ENCODE measurements around the gene ZNF333. TPM values are rescaled to one million over a fixed set of nuclear protein-coding genes. Genes with fewer than 3 reads are reported as not detected.

ZNF333 gene
- total RNA-seq, 1 donor from 2014 or later: 20.4 TPM

DNA sequence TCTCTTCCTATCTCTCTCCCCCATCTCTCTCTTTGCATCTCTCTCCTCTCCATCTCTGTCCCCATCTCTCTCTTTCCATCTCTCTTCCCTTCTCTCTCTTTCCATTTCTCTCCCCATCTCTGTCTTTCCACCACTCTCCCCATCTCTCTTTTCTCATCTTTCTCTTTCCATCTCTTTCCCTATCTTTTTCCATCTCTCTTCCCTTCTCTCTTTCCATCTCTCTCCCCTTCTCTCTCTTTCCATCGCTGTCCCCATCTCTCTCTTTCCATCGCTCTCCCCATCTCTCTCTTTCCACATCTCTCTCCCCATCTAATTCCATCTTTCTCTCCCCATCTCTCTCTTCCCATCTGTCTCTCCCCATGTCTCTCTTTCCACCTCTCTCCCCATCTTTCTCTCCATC, 39.7 kb upstream of the ZNF333 start:
- Mint-ChIP-seq H3K27ac (no peak overlapping the region), H3K36me3 (no peaks in the 10 kb centered on the region), H3K9me3 (no peaks in the 10 kb centered on the region), H3K4me3 (no peak overlapping the region), H3K27me3 (ENCODE audit: insufficient read depth, low read depth) (peaks cover 4% of the 10 kb centered on the region), H3K4me1 (no peaks in the 10 kb centered on the region)
- TF ChIP-seq, protein P1, sequence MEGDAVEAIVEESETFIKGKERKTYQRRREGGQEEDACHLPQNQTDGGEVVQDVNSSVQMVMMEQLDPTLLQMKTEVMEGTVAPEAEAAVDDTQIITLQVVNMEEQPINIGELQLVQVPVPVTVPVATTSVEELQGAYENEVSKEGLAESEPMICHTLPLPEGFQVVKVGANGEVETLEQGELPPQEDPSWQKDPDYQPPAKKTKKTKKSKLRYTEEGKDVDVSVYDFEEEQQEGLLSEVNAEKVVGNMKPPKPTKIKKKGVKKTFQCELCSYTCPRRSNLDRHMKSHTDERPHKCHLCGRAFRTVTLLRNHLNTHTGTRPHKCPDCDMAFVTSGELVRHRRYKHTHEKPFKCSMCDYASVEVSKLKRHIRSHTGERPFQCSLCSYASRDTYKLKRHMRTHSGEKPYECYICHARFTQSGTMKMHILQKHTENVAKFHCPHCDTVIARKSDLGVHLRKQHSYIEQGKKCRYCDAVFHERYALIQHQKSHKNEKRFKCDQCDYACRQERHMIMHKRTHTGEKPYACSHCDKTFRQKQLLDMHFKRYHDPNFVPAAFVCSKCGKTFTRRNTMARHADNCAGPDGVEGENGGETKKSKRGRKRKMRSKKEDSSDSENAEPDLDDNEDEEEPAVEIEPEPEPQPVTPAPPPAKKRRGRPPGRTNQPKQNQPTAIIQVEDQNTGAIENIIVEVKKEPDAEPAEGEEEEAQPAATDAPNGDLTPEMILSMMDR (IDR thresholded peaks at IDR 0.05): no peak
- no peak for TF ChIP-seq EZH2phosphoT487 (IDR thresholded peaks at IDR 0.05)
- no peak for TF ChIP-seq EZH2 (IDR thresholded peaks at IDR 0.05)
- H4K20me1 ChIP-seq (ENCODE audit: low read depth): no peaks in the 10 kb centered on the region
- H3K4me1 ChIP-seq: no peaks in the 10 kb centered on the region
- H3F3A ChIP-seq (ENCODE audit: low read depth): no peaks in the 10 kb centered on the region
- no peaks in the 10 kb centered on the region for H3K79me2 ChIP-seq (ENCODE audit: low read depth)
- H3K9ac ChIP-seq: no peak overlapping the region
- H3K4me3 ChIP-seq: no peak overlapping the region
- no peak overlapping the region for H2AFZ ChIP-seq (replicated peaks)
- H3K27me3 ChIP-seq: no peaks in the 10 kb centered on the region
- no peak for DNase-seq (ENCODE audit: low spot score)
- H3K27ac ChIP-seq: no peak overlapping the region
- H3K4me2 ChIP-seq: no peak overlapping the region
- H3K9me3 ChIP-seq (ENCODE audit: low read depth): no peaks in the 10 kb centered on the region
- no peaks in the 10 kb centered on the region for H3K36me3 ChIP-seq

DNA sequence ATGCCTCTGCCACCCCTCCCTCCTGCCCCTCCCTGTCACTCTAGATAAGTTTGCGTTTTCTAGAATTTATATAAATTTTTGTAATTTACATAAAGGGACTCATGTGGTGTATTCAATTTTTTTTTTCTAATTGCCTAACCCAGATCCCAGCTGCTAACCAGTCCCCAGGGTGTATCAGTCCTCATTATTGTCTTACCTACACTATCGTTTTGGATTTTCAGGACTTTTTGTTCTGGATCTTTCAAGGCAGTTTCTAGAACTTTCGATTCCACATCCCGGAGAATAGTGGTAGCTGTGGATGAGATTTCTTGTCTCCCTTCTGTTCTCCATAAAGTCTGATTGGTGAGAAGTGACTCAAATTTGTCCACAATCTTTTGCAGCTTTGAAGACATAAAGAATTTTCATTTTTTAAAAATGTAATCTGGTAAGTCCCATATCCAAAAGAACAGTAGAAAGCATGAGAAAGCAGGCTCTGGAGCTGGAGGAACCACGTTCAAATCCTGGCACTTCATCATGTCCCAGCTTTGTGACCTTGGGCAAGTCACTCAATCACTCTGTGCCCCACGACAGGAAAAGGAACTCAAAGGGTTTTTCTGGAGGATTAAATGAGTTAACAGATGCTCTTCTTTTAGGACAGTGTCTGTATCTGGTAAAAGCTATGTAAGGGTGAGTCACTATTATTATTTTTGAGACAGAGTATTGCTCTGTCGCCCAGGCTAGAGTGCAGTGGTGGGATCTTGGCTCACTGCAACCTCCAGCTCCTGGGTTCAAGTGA, 34.9 kb upstream of the ZNF333 start:
- Histone ChIP-seq H3K4me1 (no peaks in the 10 kb centered on the region), H3K9ac (no peak overlapping the region), H3K27ac (no peak overlapping the region), H3K9me3 (ENCODE audit: low read depth) (no peaks in the 10 kb centered on the region), H3K27me3 (no peaks in the 10 kb centered on the region), H3K79me2 (ENCODE audit: low read depth) (no peaks in the 10 kb centered on the region), H3F3A (ENCODE audit: low read depth) (no peaks in the 10 kb centered on the region), H3K36me3 (no peaks in the 10 kb centered on the region), H2AFZ (replicated peaks) (no peak overlapping the region), H3K4me2 (no peak overlapping the region), H3K4me3 (no peak overlapping the region), H4K20me1 (ENCODE audit: low read depth) (no peaks in the 10 kb centered on the region)
- Mint-ChIP-seq H3K27ac (no peak overlapping the region), H3K36me3 (no peaks in the 10 kb centered on the region), H3K4me3 (no peak overlapping the region), H3K9me3 (no peaks in the 10 kb centered on the region), H3K27me3 (ENCODE audit: insufficient read depth, low read depth) (peaks cover 5% of the 10 kb centered on the region), H3K4me1 (no peaks in the 10 kb centered on the region)
- DNase-seq (ENCODE audit: low spot score): no peak
- TF ChIP-seq, protein P1 (IDR thresholded peaks at IDR 0.05): no peak
- TF ChIP-seq EZH2phosphoT487 (IDR thresholded peaks at IDR 0.05): no peak
- no peak for TF ChIP-seq EZH2 (IDR thresholded peaks at IDR 0.05)

DNA sequence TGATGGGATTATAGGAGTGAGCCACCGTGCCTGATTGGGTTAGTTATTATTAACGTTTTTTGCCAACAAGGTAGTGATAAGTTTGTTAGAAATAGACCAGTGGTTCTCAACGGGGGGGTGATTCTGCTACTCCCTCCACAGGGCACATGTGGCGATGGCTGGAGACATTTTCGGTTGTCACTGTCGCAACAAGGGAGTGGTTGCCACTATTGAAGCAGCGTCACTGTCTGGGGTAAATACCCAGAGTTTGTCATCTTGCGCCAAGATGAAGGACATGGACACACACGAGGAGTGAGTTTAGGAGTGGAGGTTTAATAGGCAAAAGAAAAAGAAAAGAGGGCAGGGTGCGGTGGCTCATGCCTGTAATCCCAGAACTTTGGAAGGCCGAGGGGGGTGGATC, 34.1 kb upstream of the ZNF333 start:
- Mint-ChIP-seq H3K9me3 (no peaks in the 10 kb centered on the region), H3K36me3 (no peaks in the 10 kb centered on the region), H3K27ac (no peak overlapping the region), H3K4me1 (no peaks in the 10 kb centered on the region), H3K27me3 (ENCODE audit: insufficient read depth, low read depth) (peaks cover 6% of the 10 kb centered on the region), H3K4me3 (no peak overlapping the region)
- Histone ChIP-seq H3K79me2 (ENCODE audit: low read depth) (no peaks in the 10 kb centered on the region), H3K9ac (no peak overlapping the region), H3K4me3 (no peak overlapping the region), H3K4me1 (no peaks in the 10 kb centered on the region), H3K27ac (no peak overlapping the region), H3K9me3 (ENCODE audit: low read depth) (no peaks in the 10 kb centered on the region), H3K36me3 (no peaks in the 10 kb centered on the region), H3K27me3 (no peaks in the 10 kb centered on the region), H4K20me1 (ENCODE audit: low read depth) (no peaks in the 10 kb centered on the region), H3F3A (ENCODE audit: low read depth) (no peaks in the 10 kb centered on the region), H2AFZ (replicated peaks) (no peak overlapping the region), H3K4me2 (no peak overlapping the region)
- TF ChIP-seq EZH2 (IDR thresholded peaks at IDR 0.05) (no peak), EZH2phosphoT487 (IDR thresholded peaks at IDR 0.05) (no peak)
- DNase-seq (ENCODE audit: low spot score): no peak

DNA sequence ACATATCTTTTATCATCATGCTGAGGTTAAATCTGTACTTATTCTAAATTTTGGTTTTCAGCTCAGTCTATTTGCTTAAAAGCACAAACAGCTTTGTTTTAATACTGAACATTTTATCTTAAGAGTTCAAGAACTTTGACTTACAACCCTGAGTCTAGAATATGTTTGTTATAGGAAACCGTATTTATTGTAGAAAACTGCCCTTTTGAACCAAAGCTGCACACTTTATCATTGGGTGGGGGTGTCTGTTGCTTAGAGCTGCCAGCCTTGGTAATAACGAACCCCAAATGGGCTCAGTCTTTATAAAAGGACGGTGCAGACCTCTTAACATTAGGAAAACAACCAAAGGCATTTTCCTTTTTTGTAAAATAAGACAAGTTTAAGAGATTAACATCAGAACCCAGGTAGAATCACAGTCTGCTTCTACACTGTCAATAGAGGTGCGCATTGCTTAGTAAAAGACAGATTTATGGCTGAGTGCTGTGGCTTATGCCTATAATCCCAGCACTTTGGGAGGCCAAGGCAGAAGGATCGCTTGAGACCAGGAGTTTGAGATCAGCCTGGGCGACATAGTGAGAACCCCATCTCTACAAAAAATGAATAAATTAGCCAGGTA, 29.9 kb upstream of the ZNF333 start:
- no peaks in the 10 kb centered on the region for H3K79me2 ChIP-seq (ENCODE audit: low read depth)
- no peak overlapping the region for H3K27ac ChIP-seq
- H3K4me1 ChIP-seq: no peaks in the 10 kb centered on the region
- no peaks in the 10 kb centered on the region for H3K4me1 Mint-ChIP-seq
- no peak overlapping the region for H3K9ac ChIP-seq
- H3K36me3 Mint-ChIP-seq: no peaks in the 10 kb centered on the region
- H3K27me3 Mint-ChIP-seq (ENCODE audit: insufficient read depth, low read depth): peaks cover 12% of the 10 kb centered on the region
- TF ChIP-seq, protein P1 (IDR thresholded peaks at IDR 0.05): no peak
- TF ChIP-seq EZH2phosphoT487 (IDR thresholded peaks at IDR 0.05): no peak
- no peak for TF ChIP-seq EZH2 (IDR thresholded peaks at IDR 0.05)
- no peaks in the 10 kb centered on the region for H3K9me3 Mint-ChIP-seq
- no peak overlapping the region for H3K4me3 ChIP-seq
- no peaks in the 10 kb centered on the region for H3F3A ChIP-seq (ENCODE audit: low read depth)
- no peaks in the 10 kb centered on the region for H3K9me3 ChIP-seq (ENCODE audit: low read depth)
- no peak overlapping the region for H3K4me2 ChIP-seq
- H3K4me3 Mint-ChIP-seq: no peak overlapping the region
- H3K27ac Mint-ChIP-seq: no peak overlapping the region
- no peak for DNase-seq (ENCODE audit: low spot score)
- H3K36me3 ChIP-seq: no peaks in the 10 kb centered on the region
- no peak overlapping the region for H2AFZ ChIP-seq (replicated peaks)
- H3K27me3 ChIP-seq: no peaks in the 10 kb centered on the region
- no peaks in the 10 kb centered on the region for H4K20me1 ChIP-seq (ENCODE audit: low read depth)
